IPS-15b (cell line): ENCODE results near the gene PTGER1.

Experiments used
- H3K27me3 ChIP-seq: one replicate; pipeline ENCODE4 v1.6.1; 2013; ENCODE audit warnings: low read length; ENCODE audit not compliant: control insufficient read depth, insufficient read depth
- H3K36me3 ChIP-seq: one replicate; pipeline ENCODE4 v1.6.1; 2013; ENCODE audit warnings: low read length; ENCODE audit not compliant: control insufficient read depth, insufficient read depth
- H3K4me1 ChIP-seq: one replicate; pipeline ENCODE4 v1.6.1; 2013; ENCODE audit warnings: mild to moderate bottlenecking, low read length; ENCODE audit not compliant: control insufficient read depth, insufficient read depth
- H3K4me3 ChIP-seq: one replicate; pipeline ENCODE4 v1.5.1; 2013; ENCODE audit warnings: low read depth, low read length
- H3K9ac ChIP-seq: one replicate; pipeline ENCODE4 v1.6.1; 2013; ENCODE audit warnings: low read depth, mild to moderate bottlenecking, low read length
- H3K9me3 ChIP-seq: one replicate; pipeline ENCODE4 v1.6.1; 2013; ENCODE audit warnings: mild to moderate bottlenecking, low read length; ENCODE audit not compliant: control insufficient read depth, insufficient read depth

PTGER1 gene

GRCh38 chr19:14442891-14443631 lies 32.1 kb downstream of the PTGER1 start:
- Histone ChIP-seq H3K36me3 (peaks cover 36% of the 10 kb centered on the region), H3K9ac (no peak overlapping the region), H3K4me1 (no peaks in the 10 kb centered on the region), H3K27me3 (no peaks in the 10 kb centered on the region), H3K4me3 (no peak overlapping the region), H3K9me3 (no peaks in the 10 kb centered on the region)

GRCh38 chr19:14441041-14441938 lies 33.9 kb downstream of the PTGER1 start:
- Histone ChIP-seq H3K9ac (peak overlapping the region; percentile 24), H3K4me3 (no peak overlapping the region), H3K36me3 (peaks cover 33% of the 10 kb centered on the region)

GRCh38 chr19:14440049-14440448 lies 35.1 kb downstream of the PTGER1 start:
- H3K4me3 ChIP-seq, result no peak overlapping the region
- H3K9ac ChIP-seq, result peak overlapping the region; percentile 24
- H3K9me3 ChIP-seq, result no peaks in the 10 kb centered on the region
- H3K36me3 ChIP-seq, result peaks cover 29% of the 10 kb centered on the region
- H3K4me1 ChIP-seq, result no peaks in the 10 kb centered on the region
- no peaks in the 10 kb centered on the region for H3K27me3 ChIP-seq

More at GRCh38 chr19:14441041-14441938, 33.9 kb downstream of the PTGER1 start:
- Histone ChIP-seq H3K27me3 (no peaks in the 10 kb centered on the region), H3K9me3 (no peaks in the 10 kb centered on the region), H3K4me1 (no peaks in the 10 kb centered on the region)

- Histone ChIP-seq H3K36me3 (peaks cover 23% of the 10 kb centered on the region), H3K4me3 (no peak overlapping the region), H3K27me3 (no peaks in the 10 kb centered on the region), H3K9me3 (no peaks in the 10 kb centered on the region), H3K4me1 (no peaks in the 10 kb centered on the region), H3K9ac (no peak overlapping the region)
These were observed 36.1 kb downstream of the PTGER1 start for GRCh38 chr19:14439014-14439413.

GRCh38 chr19:14437578-14438140 lies 37.5 kb downstream of the PTGER1 start:
- Histone ChIP-seq H3K4me3 (no peak overlapping the region), H3K9ac (no peak overlapping the region), H3K27me3 (no peaks in the 10 kb centered on the region), H3K4me1 (no peaks in the 10 kb centered on the region), H3K36me3 (peaks cover 11% of the 10 kb centered on the region), H3K9me3 (no peaks in the 10 kb centered on the region)

GRCh38 chr19:14435320-14436050 lies 39.7 kb downstream of the PTGER1 start:
- peaks cover 3% of the 10 kb centered on the region for H3K36me3 ChIP-seq
- H3K4me3 ChIP-seq, result no peak overlapping the region
- no peaks in the 10 kb centered on the region for H3K27me3 ChIP-seq
- H3K9ac ChIP-seq, result no peak overlapping the region
- no peaks in the 10 kb centered on the region for H3K4me1 ChIP-seq
- no peaks in the 10 kb centered on the region for H3K9me3 ChIP-seq

- Histone ChIP-seq H3K36me3 (peaks cover 3% of the 10 kb centered on the region), H3K9ac (no peak overlapping the region), H3K4me3 (no peak overlapping the region), H3K9me3 (no peaks in the 10 kb centered on the region), H3K27me3 (no peaks in the 10 kb centered on the region), H3K4me1 (no peaks in the 10 kb centered on the region)
These were observed 40.4 kb downstream of the PTGER1 start for GRCh38 chr19:14434543-14435319.

GRCh38 chr19:14433554-14434501 lies 41.3 kb downstream of the PTGER1 start:
- H3K9me3 ChIP-seq, result no peaks in the 10 kb centered on the region
- H3K4me1 ChIP-seq, result no peaks in the 10 kb centered on the region
- no peaks in the 10 kb centered on the region for H3K27me3 ChIP-seq
- peaks cover 3% of the 10 kb centered on the region for H3K36me3 ChIP-seq
- H3K9ac ChIP-seq, result no peak overlapping the region
- H3K4me3 ChIP-seq, result peak overlapping the region; percentile 70

- peaks cover 3% of the 10 kb centered on the region for H3K36me3 ChIP-seq
- H3K9ac ChIP-seq, result no peak within 1 kb of the TSS
- peak within 1 kb of the TSS; percentile 70 for H3K4me3 ChIP-seq
- H3K9me3 ChIP-seq, result no peaks in the 10 kb centered on the region
- no peaks in the 10 kb centered on the region for H3K27me3 ChIP-seq
- no peaks in the 10 kb centered on the region for H3K4me1 ChIP-seq
These were observed 42.2 kb downstream of the PTGER1 start, which contains the start of gene PKN1 for GRCh38 chr19:14432791-14433553. TSS of gene PKN1 (plus strand) at chr19:14433306. CDS start at chr19:14433522, 216 bp downstream.
